ENCODE data around the gene ZNF433. TPM values are rescaled to one million over a fixed set of nuclear protein-coding genes. Genes with fewer than 3 reads are reported as not detected.

ZNF433 gene
- total RNA-seq, 4 donors from 2014 or later: 3.0 to 5.4 (median 4.4) TPM

- no peak for TF ChIP-seq CTCF (IDR thresholded peaks at IDR 0.05)
- no peak for TF ChIP-seq POLR2A (IDR thresholded peaks at IDR 0.05; ENCODE audit: low read depth)
- no peak for TF ChIP-seq EP300 (IDR thresholded peaks at IDR 0.05)
- no peak for TF ChIP-seq POLR2AphosphoS5 (IDR thresholded peaks at IDR 0.05)
- DNase-seq (ENCODE audit: extremely low spot score): no peak
- H3K4me3 ChIP-seq: no peak overlapping the region
- H3K27me3 ChIP-seq: no peaks in the 10 kb centered on the region
- 85% methylated on average over 2 of the region's 2 CpGs for WGBS
- peaks cover 5 to 16% (median 12%) of the 10 kb centered on the region in 4 donors for H3K4me1 ChIP-seq
- intact Hi-C loops (cut with DNase I): no loop called here
- peaks cover 0 to 23% (median 20%) of the 10 kb centered on the region in 4 donors for H3K9me3 ChIP-seq
- no peak overlapping the region for H3K27ac ChIP-seq (replicated peaks in 1 of 4)
- H3K36me3 ChIP-seq: peaks cover 0 to 14% (median 2%) of the 10 kb centered on the region in 4 donors
These were observed 12.4 kb upstream of the ZNF433 start for GRCh38 chr19:12047868-12048267.

GRCh38 chr19:12043752-12044422 lies 8.4 kb upstream of the ZNF433 start:
- Histone ChIP-seq H3K27me3 (no peaks in the 10 kb centered on the region), H3K4me3 (no peak overlapping the region), H3K9me3 (peaks cover 0 to 27% (median 20%) of the 10 kb centered on the region in 4 donors), H3K27ac (replicated peaks in 1 of 4) (no peak overlapping the region), H3K4me1 (no peaks in the 10 kb centered on the region), H3K36me3 (peaks cover 0 to 17% (median 2%) of the 10 kb centered on the region in 4 donors)
- intact Hi-C loops (cut with DNase I): no loop called here
- WGBS: 94% methylated on average over 5 of the region's 5 CpGs
- no peak for TF ChIP-seq EP300 (IDR thresholded peaks at IDR 0.05)
- no peak for TF ChIP-seq POLR2A (IDR thresholded peaks at IDR 0.05; ENCODE audit: low read depth)
- no peak for TF ChIP-seq POLR2AphosphoS5 (IDR thresholded peaks at IDR 0.05)
- TF ChIP-seq CTCF (IDR thresholded peaks at IDR 0.05): no peak
- no peak for DNase-seq (ENCODE audit: extremely low spot score)

GRCh38 chr19:12042893-12043292 lies 7.4 kb upstream of the ZNF433 start:
- intact Hi-C loops (cut with DNase I): no loop called here
- Histone ChIP-seq H3K27me3 (no peaks in the 10 kb centered on the region), H3K4me1 (no peaks in the 10 kb centered on the region), H3K36me3 (peaks cover 0 to 17% (median 2%) of the 10 kb centered on the region in 4 donors), H3K4me3 (no peak overlapping the region), H3K9me3 (peaks cover 0 to 27% (median 20%) of the 10 kb centered on the region in 4 donors), H3K27ac (replicated peaks in 1 of 4) (no peak overlapping the region)
- TF ChIP-seq EP300 (IDR thresholded peaks at IDR 0.05): no peak
- TF ChIP-seq POLR2AphosphoS5 (IDR thresholded peaks at IDR 0.05): no peak
- TF ChIP-seq CTCF (IDR thresholded peaks at IDR 0.05): no peak
- TF ChIP-seq POLR2A (IDR thresholded peaks at IDR 0.05; ENCODE audit: low read depth): no peak
- DNase-seq (ENCODE audit: extremely low spot score): no peak

- Histone ChIP-seq H3K27ac (replicated peaks in 1 of 4) (peak overlapping the region; percentile 84 to 90 (median 90)), H3K27me3 (no peaks in the 10 kb centered on the region), H3K9me3 (no peaks in the 10 kb centered on the region), H3K4me3 (peak overlapping the region; percentile 71 to 94 (median 81)), H3K4me1 (peaks cover 16 to 25% (median 19%) of the 10 kb centered on the region in 4 donors), H3K36me3 (no peaks in the 10 kb centered on the region)
- WGBS: 20% methylated on average over 8 of the region's 8 CpGs
- DNase-seq (ENCODE audit: extremely low spot score): no peak
- intact Hi-C loops (cut with DNase I): no loop called here
- TF ChIP-seq EP300 (IDR thresholded peaks at IDR 0.05): no peak
- no peak for TF ChIP-seq POLR2A (IDR thresholded peaks at IDR 0.05; ENCODE audit: low read depth)
- no peak for TF ChIP-seq CTCF (IDR thresholded peaks at IDR 0.05)
- TF ChIP-seq POLR2AphosphoS5 (IDR thresholded peaks at IDR 0.05): no peak
These were observed 859 bp downstream of the ZNF433 start for GRCh38 chr19:12034620-12035019.
